T-cell (primary cell): ENCODE data around the gene TICAM2. TPM values are rescaled to one million over a fixed set of nuclear protein-coding genes. Genes with fewer than 3 reads are reported as not detected.

Experiments used
- ATAC-seq, 4 experiments: fragments of 200-7000 bp in 3 of 4; fragments of 150-1000 bp in 1 of 4; cut with Tn5 transposase; replicated peaks in 1 of 4; 1 replicate in 3 of 4; 2 replicates in 1 of 4; pipeline ENCODE4 v1.10.0; 2021; ENCODE audit warnings: moderate library complexity in 3 of 4, mild to moderate bottlenecking in 2 of 4, moderate number of reproducible peaks in 1 of 4
- CTCF ChIA-PET, 2 donors: fragments of 300-600 bp; sonication (Branson Sonifier 250); formaldehyde crosslinking; loops; one replicate each; lab custom pipeline; 2022; ENCODE audit warnings: antibody characterized with exemption in 2 of 2; lab: Charles Lee
- POLR2A ChIA-PET, 2 donors: fragments of 300-600 bp; sonication (Branson Sonifier 250); formaldehyde crosslinking; loops; one replicate each; lab custom pipeline; 2022; ENCODE audit warnings: antibody characterized with exemption in 2 of 2; lab: Charles Lee
- DNase-seq, 35 experiments: peaks; one replicate each; pipeline versions ENCODE4 v3.0.0 to v3.0.0-alpha.2; 2013 to 2023
- H3K27ac ChIP-seq: one replicate; pipeline ENCODE4 v1.5.1; 2013; ENCODE audit warnings: low read length
- H3K27me3 ChIP-seq, 2 experiments: replicated peaks in 1 of 2; 1 replicate in 1 of 2; 2 replicates in 1 of 2; pipeline versions ENCODE4 v1.6.1 to v1.7.0; 2013; ENCODE audit warnings: low read length in 1 of 2, mixed read lengths in 1 of 2; ENCODE audit not compliant: control insufficient read depth in 2 of 2, insufficient read depth in 2 of 2; ENCODE audit errors: extremely low read depth in 1 of 2
- H3K36me3 ChIP-seq, 2 donors: 1 replicate in 1 of 2; 2 replicates in 1 of 2; pipeline versions ENCODE4 v1.6.1 to v1.7.0; 2013; ENCODE audit warnings: low read length in 1 of 2; ENCODE audit not compliant: control insufficient read depth in 2 of 2, insufficient read depth in 1 of 2; ENCODE audit errors: extremely low read depth in 1 of 2
- H3K4me1 ChIP-seq, 2 experiments: 1 replicate in 1 of 2; 2 replicates in 1 of 2; pipeline versions ENCODE4 v1.6.1 to v1.7.0; 2013; ENCODE audit warnings: low read length in 2 of 2, mixed read lengths in 1 of 2; ENCODE audit not compliant: insufficient read depth in 2 of 2, control insufficient read depth in 1 of 2; ENCODE audit errors: extremely low read depth in 1 of 2
- H3K4me3 ChIP-seq, 2 donors: 1 replicate in 1 of 2; 2 replicates in 1 of 2; pipeline versions ENCODE4 v1.5.1 to v1.7.0; 2013; ENCODE audit warnings: mild to moderate bottlenecking in 2 of 2, low read length in 1 of 2, moderate library complexity in 1 of 2; ENCODE audit not compliant: control insufficient read depth in 1 of 2; ENCODE audit errors: extremely low read depth in 1 of 2
- H3K9me3 ChIP-seq: 2 replicates; pipeline ENCODE4 v1.7.0; 2013
- H3K27ac Mint-ChIP-seq, 2 donors: one replicate each; pipeline ENCODE4 v1.8.0; 2020 to 2021; ENCODE audit warnings: mild to moderate bottlenecking in 2 of 2, mixed read lengths in 2 of 2
- H3K27me3 Mint-ChIP-seq, 2 donors: one replicate each; pipeline ENCODE4 v1.8.0; 2021 to 2022; ENCODE audit warnings: mixed read lengths in 2 of 2
- H3K36me3 Mint-ChIP-seq: one replicate; pipeline ENCODE4 v1.8.0; 2021; ENCODE audit warnings: mixed read lengths
- H3K4me1 Mint-ChIP-seq, 3 donors: one replicate each; pipeline ENCODE4 v1.8.0; 2020 to 2022; ENCODE audit warnings: mixed read lengths in 3 of 3, mild to moderate bottlenecking in 1 of 3
- H3K4me3 Mint-ChIP-seq, 3 donors: one replicate each; pipeline ENCODE4 v1.8.0; 2020 to 2022; ENCODE audit warnings: mild to moderate bottlenecking in 3 of 3, mixed read lengths in 3 of 3, moderate library complexity in 3 of 3
- H3K9me3 Mint-ChIP-seq, 3 donors: one replicate each; pipeline ENCODE4 v1.8.0; 2020 to 2022; ENCODE audit warnings: mixed read lengths in 3 of 3
- WGBS: methylation state at CpG from one replicate; pipeline ENCODE4 v1.1.5; 2013; ENCODE audit warnings: missing lambda C conversion rate; ENCODE audit not compliant: insufficient coverage; 5-methylcytosine and 5-hydroxymethylcytosine counted together
- total RNA-seq, 35 experiments: library from RNA in 6 of 35; stranded (reverse) in 6 of 35; fragments of 120-200 nt in 1 of 35; gene quantifications; one replicate each; pipeline versions ENCODE4 v1.2.1 to v1.2.4 and lab custom pipeline; 2013 to 2026

The TICAM2 gene
- total RNA-seq, 5 donors from 2014 or later (not counting 1 experiment from before 2014, with no cell fraction given), result 0.51 to 1.7 (median 0.82) TPM

DNA sequence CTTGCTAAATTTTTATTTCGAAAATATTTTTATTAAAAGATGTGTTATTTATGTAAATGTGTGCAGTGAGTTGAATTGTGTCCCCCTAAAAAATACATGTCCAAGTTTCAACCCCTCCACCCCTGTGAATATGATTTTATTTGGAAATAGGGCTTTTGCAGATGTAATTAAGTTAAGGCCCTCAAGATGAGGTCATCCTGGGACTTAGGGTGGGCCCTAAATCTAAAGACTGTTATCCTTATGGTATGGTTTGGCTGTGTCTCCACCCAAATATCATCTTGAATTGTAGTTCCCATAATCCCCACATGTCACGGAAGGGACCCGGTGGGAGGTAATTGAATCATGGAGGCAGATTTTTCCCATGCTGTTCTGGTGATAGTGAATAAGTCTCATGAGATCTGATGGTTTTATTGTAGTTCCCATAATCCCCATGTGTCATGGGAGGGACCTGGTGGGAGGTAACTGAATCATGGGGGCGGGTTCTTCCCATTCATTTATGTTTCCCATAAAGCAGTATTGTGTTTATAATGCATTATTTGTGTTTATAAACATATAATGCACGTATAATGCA is 25.1 kb upstream of the TICAM2 start:
- Mint-ChIP-seq H3K36me3 (peaks cover under 1% of the 10 kb centered on the region), H3K4me1 (peaks cover 18 to 21% (median 21%) of the 10 kb centered on the region in 3 donors), H3K27ac (peak overlapping the region; percentile 16 to 39), H3K4me3 (peak overlapping the region in 1 of 3 donors; percentile 19), H3K9me3 (no peaks in the 10 kb centered on the region), H3K27me3 (no peaks in the 10 kb centered on the region)
- ChIA-PET CTCF (interaction anchor here (0.7 to 1.0 kb wide), 2 partner anchors 204 to 212 kb away, joined by 3 read pairs; no protein-coding TSS in a partner anchor), POLR2A (interaction anchor here (0.5 kb wide), 2 partner anchors 15 to 329 kb away, joined by 3 to 5 read pairs; no protein-coding TSS in a partner anchor)
- no peak for ATAC-seq
- no CpG with 5 or more reads among the region's 5 CpGs for WGBS
- Histone ChIP-seq H3K4me3 (no peak overlapping the region), H3K9me3 (no peaks in the 10 kb centered on the region), H3K4me1 (peaks cover 13 to 21% of the 10 kb centered on the region in 2 experiments), H3K27ac (peak overlapping the region; percentile 69), H3K36me3 (no peaks in the 10 kb centered on the region), H3K27me3 (no peaks in the 10 kb centered on the region)
- DNase-seq, result no peak

GRCh38 chr5:115626445-115626823 is 24.2 kb upstream of the TICAM2 start:
- DNase-seq (no peak), ATAC-seq (peak; percentile 4 to 22 (median 17))
- peaks cover 13 to 21% of the 10 kb centered on the region in 2 experiments for H3K4me1 ChIP-seq
- H3K4me3 ChIP-seq, result peak overlapping the region; percentile 62 to 83
- peaks cover 25 to 29% (median 28%) of the 10 kb centered on the region in 3 donors for H3K4me1 Mint-ChIP-seq
- peak overlapping the region in 1 of 2 donors; percentile 96 for H3K27ac Mint-ChIP-seq
- ChIA-PET POLR2A (interaction anchor here in 1 of 2 donors (0.8 kb wide), 1 partner anchor 451 kb away, joined by 13 read pairs; no protein-coding TSS in a partner anchor), CTCF (interaction anchor here (0.6 to 1.5 kb wide), 3 partner anchors 25 to 440 kb away, joined by 3 read pairs; no protein-coding TSS in a partner anchor)
- H3K36me3 ChIP-seq, result peaks cover 0 to under 1% of the 10 kb centered on the region in 2 donors
- no peak overlapping the region for H3K4me3 Mint-ChIP-seq
- no peaks in the 10 kb centered on the region for H3K9me3 ChIP-seq
- peak overlapping the region; percentile 69 for H3K27ac ChIP-seq
- H3K27me3 Mint-ChIP-seq, result no peaks in the 10 kb centered on the region
- H3K9me3 Mint-ChIP-seq, result no peaks in the 10 kb centered on the region
- H3K36me3 Mint-ChIP-seq, result peaks cover 7% of the 10 kb centered on the region
- WGBS, result 6% methylated on average over 3 of the region's 9 CpGs
- no peaks in the 10 kb centered on the region for H3K27me3 ChIP-seq

GRCh38 chr5:115625579-115626444 is 23.5 kb upstream of the TICAM2 start, which contains the start of gene TMED7:
Gene TMED7, minus strand, starts transcription at chr5:115626036. Its CDS starts 244 bp downstream, at chr5:115625792.
- peak within 1 kb of the TSS in 1 of 2 donors; percentile 96 for H3K27ac Mint-ChIP-seq

GRCh38 chr5:115624994-115625393 is 22.7 kb upstream of the TICAM2 start:
- Mint-ChIP-seq H3K27me3 (no peaks in the 10 kb centered on the region), H3K36me3 (peaks cover 14% of the 10 kb centered on the region), H3K4me1 (peaks cover 32 to 35% (median 34%) of the 10 kb centered on the region in 3 donors), H3K9me3 (no peaks in the 10 kb centered on the region), H3K27ac (no peak overlapping the region), H3K4me3 (no peak overlapping the region)
- WGBS, result 20% methylated on average over 1 of the region's 3 CpGs
- Histone ChIP-seq H3K4me1 (peaks cover 13 to 23% of the 10 kb centered on the region in 2 experiments), H3K36me3 (peaks cover 0 to 9% of the 10 kb centered on the region in 2 donors), H3K27ac (peak overlapping the region; percentile 85), H3K27me3 (no peaks in the 10 kb centered on the region), H3K4me3 (peak overlapping the region; percentile 62 to 83), H3K9me3 (no peaks in the 10 kb centered on the region)
- DNase-seq (peak in 1 of 35 experiments; percentile 34), ATAC-seq (no peak)
- ChIA-PET POLR2A (interaction anchor here (0.6 to 1.8 kb wide), 6 partner anchors 8 to 341 kb away, joined by 3 to 7 read pairs (median 4); partner anchors contain the start of genes FEM1C (in 1 of the 2) and TICAM2 (in 1 of the 2)), CTCF (interaction anchor here (0.8 to 1.5 kb wide), 8 partner anchors 10 to 215 kb away, joined by 3 to 9 read pairs (median 4); no protein-coding TSS in a partner anchor)

More at GRCh38 chr5:115625579-115626444, 23.5 kb upstream of the TICAM2 start, which contains the start of gene TMED7:
- H3K4me1 Mint-ChIP-seq, result peaks cover 32 to 35% (median 34%) of the 10 kb centered on the region in 3 donors
- no peak within 1 kb of the TSS for H3K4me3 Mint-ChIP-seq
- ChIA-PET POLR2A (interaction anchor here (0.6 to 1.8 kb wide), 7 partner anchors 9 to 452 kb away, joined by 3 to 13 read pairs (median 5); partner anchors contain the start of genes FEM1C (in 1 of the 2) and TICAM2 (in 1 of the 2)), CTCF (interaction anchor here (0.6 to 1.5 kb wide), 6 partner anchors 11 to 441 kb away, joined by 3 to 5 read pairs (median 4); no protein-coding TSS in a partner anchor)
- DNase-seq (peak; percentile 98 to 100 (median 99)), ATAC-seq (peak; percentile 92 to 95 (median 93))
- no peaks in the 10 kb centered on the region for H3K27me3 Mint-ChIP-seq
- H3K4me1 ChIP-seq, result peaks cover 13 to 22% of the 10 kb centered on the region in 2 experiments
- H3K9me3 Mint-ChIP-seq, result no peaks in the 10 kb centered on the region
- H3K9me3 ChIP-seq, result no peaks in the 10 kb centered on the region
- H3K36me3 Mint-ChIP-seq, result peaks cover 9% of the 10 kb centered on the region
- peaks cover 0 to 3% of the 10 kb centered on the region in 2 donors for H3K36me3 ChIP-seq
- H3K4me3 ChIP-seq, result peak within 1 kb of the TSS; percentile 62 to 83
- peak within 1 kb of the TSS; percentile 85 for H3K27ac ChIP-seq
- H3K27me3 ChIP-seq, result no peaks in the 10 kb centered on the region
- WGBS, result under 1% methylated on average over 73 of the region's 77 CpGs

GRCh38 chr5:115623658-115624057 is 21.4 kb upstream of the TICAM2 start:
- H3K4me3 Mint-ChIP-seq, result no peak overlapping the region
- ChIA-PET POLR2A (interaction anchor here (0.5 to 2.0 kb wide), 4 partner anchors 9 to 20 kb away, joined by 3 to 10 read pairs (median 6); no protein-coding TSS in a partner anchor), CTCF (interaction anchor here (0.5 to 1.3 kb wide), 9 partner anchors 9 to 216 kb away, joined by 3 to 7 read pairs (median 3); partner anchors contain the start of gene TICAM2 (in 1 of the 2))
- ATAC-seq (no peak), DNase-seq (no peak)
- 63% methylated on average over 2 of the region's 5 CpGs for WGBS
- Histone ChIP-seq H3K4me1 (peaks cover 13 to 23% of the 10 kb centered on the region in 2 experiments), H3K36me3 (peaks cover 0 to 20% of the 10 kb centered on the region in 2 donors), H3K4me3 (no peak overlapping the region), H3K27ac (peak overlapping the region; percentile 85), H3K9me3 (no peaks in the 10 kb centered on the region), H3K27me3 (no peaks in the 10 kb centered on the region)
- H3K4me1 Mint-ChIP-seq, result peaks cover 32 to 35% (median 34%) of the 10 kb centered on the region in 3 donors
- no peak overlapping the region for H3K27ac Mint-ChIP-seq
- H3K36me3 Mint-ChIP-seq, result peaks cover 25% of the 10 kb centered on the region
- no peaks in the 10 kb centered on the region for H3K27me3 Mint-ChIP-seq
- no peaks in the 10 kb centered on the region for H3K9me3 Mint-ChIP-seq
